Activated B cell treated with CpG ODN at 0.5 μM for 24 hours (primary cell): ENCODE measurements around the gene ATP8B1. TPM values are rescaled to one million over a fixed set of nuclear protein-coding genes. Genes with fewer than 3 reads are reported as not detected.

Experiments
- ATAC-seq: fragments of 200-7000 bp; cut with Tn5 transposase; one replicate; pipeline ENCODE4 v1.10.0; 2021; ENCODE audit warnings: low read depth, mild to moderate bottlenecking, moderate library complexity
- CTCF ChIA-PET: fragments of 350-600 bp; sonication (Branson Sonifier 250); formaldehyde crosslinking; loops from one replicate; lab custom pipeline; 2021; ENCODE audit warnings: antibody characterized with exemption; lab: Charles Lee
- POLR2A ChIA-PET: fragments of 350-600 bp; sonication (Branson Sonifier 250); formaldehyde crosslinking; loops from one replicate; lab custom pipeline; 2021; ENCODE audit warnings: antibody characterized with exemption; lab: Charles Lee
- DNase-seq: peaks from one replicate; pipeline ENCODE4 v3.0.0; 2022
- H3K27ac Mint-ChIP-seq: one replicate; pipeline ENCODE4 v1.8.0; 2020; ENCODE audit warnings: mixed read lengths
- H3K27me3 Mint-ChIP-seq: one replicate; pipeline ENCODE4 v1.8.0; 2021; ENCODE audit warnings: mixed read lengths
- H3K36me3 Mint-ChIP-seq: one replicate; pipeline ENCODE4 v1.8.0; 2021; ENCODE audit warnings: low read depth, mixed read lengths
- H3K4me1 Mint-ChIP-seq: one replicate; pipeline ENCODE4 v1.8.0; 2021; ENCODE audit warnings: mixed read lengths
- H3K4me3 Mint-ChIP-seq: one replicate; pipeline ENCODE4 v1.8.0; 2020; ENCODE audit warnings: mild to moderate bottlenecking, mixed read lengths
- H3K9me3 Mint-ChIP-seq: one replicate; pipeline ENCODE4 v1.8.0; 2020; ENCODE audit warnings: mixed read lengths
- intact Hi-C: fragments of 100-400 bp; cut with micrococcal nuclease; formaldehyde crosslinking; loops from one replicate; pipeline ENCODE4 v1.15.1; 2024
- total RNA-seq: library from RNA; stranded (reverse); gene quantifications from 2 replicates; pipeline ENCODE4 v1.2.3, GENCODE V29; 2022
- TF ChIP-seq, protein P1 (sequence below): fragments of 200-600 bp; IDR thresholded peaks from one replicate; pipeline ENCODE4 v1.8.0; 2022; ENCODE audit warnings: antibody characterized with exemption, mild to moderate bottlenecking

The ATP8B1 gene
- total RNA-seq, 1 donor from 2014 or later: 0.69 TPM

DNA sequence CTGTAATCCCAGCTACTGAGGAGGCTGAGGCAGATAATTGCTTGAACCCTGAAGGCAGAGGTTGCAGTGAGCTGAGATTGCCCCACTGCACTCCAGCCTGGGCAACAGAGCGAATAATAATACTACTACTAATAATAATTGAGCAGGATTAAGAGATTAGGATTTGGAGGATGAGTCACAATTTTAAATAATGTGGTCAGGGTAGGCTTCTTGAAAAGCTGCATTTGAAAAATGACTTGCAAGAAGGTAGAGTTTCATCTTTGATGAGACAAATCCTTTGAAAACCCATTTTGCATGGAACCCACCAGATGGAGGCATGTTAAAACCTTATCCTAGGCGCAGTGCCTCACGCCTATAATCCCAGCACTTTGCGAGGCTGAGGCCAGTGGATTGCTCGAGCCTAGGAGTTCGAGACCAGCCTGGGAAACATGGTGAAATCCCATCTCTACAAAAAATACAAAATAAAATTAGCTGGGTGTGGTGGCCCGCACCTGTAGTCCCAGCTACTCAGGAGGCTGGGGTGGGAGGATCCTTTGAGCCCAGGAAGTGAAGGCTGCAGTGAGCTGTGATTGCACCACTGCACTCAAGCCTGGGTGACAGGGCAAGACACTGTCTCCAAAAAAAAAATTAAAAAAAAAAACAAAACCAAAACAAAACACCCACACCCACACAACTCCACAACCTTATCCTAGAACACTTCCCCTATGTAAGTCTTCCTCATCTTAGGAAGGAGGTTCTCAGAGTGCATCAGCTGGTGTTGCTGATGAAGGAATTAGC, 3.3 kb upstream of the ATP8B1 start:
- POLR2A ChIA-PET: no interaction called here
- ATAC-seq (no peak), DNase-seq (no peak)
- intact Hi-C loops: no loop called here
- peaks cover 2% of the 10 kb centered on the region for H3K9me3 Mint-ChIP-seq
- H3K4me3 Mint-ChIP-seq: no peak overlapping the region
- peaks cover 24% of the 10 kb centered on the region for H3K27me3 Mint-ChIP-seq
- H3K27ac Mint-ChIP-seq: no peak overlapping the region
- CTCF ChIA-PET: interaction anchor here (1.5 kb wide), 1 partner anchor 76 kb away, joined by 3 read pairs; no protein-coding TSS in a partner anchor
- TF ChIP-seq, protein P1, sequence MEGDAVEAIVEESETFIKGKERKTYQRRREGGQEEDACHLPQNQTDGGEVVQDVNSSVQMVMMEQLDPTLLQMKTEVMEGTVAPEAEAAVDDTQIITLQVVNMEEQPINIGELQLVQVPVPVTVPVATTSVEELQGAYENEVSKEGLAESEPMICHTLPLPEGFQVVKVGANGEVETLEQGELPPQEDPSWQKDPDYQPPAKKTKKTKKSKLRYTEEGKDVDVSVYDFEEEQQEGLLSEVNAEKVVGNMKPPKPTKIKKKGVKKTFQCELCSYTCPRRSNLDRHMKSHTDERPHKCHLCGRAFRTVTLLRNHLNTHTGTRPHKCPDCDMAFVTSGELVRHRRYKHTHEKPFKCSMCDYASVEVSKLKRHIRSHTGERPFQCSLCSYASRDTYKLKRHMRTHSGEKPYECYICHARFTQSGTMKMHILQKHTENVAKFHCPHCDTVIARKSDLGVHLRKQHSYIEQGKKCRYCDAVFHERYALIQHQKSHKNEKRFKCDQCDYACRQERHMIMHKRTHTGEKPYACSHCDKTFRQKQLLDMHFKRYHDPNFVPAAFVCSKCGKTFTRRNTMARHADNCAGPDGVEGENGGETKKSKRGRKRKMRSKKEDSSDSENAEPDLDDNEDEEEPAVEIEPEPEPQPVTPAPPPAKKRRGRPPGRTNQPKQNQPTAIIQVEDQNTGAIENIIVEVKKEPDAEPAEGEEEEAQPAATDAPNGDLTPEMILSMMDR: no peak
- H3K36me3 Mint-ChIP-seq: peaks cover 3% of the 10 kb centered on the region
- H3K4me1 Mint-ChIP-seq: peaks cover 20% of the 10 kb centered on the region

DNA sequence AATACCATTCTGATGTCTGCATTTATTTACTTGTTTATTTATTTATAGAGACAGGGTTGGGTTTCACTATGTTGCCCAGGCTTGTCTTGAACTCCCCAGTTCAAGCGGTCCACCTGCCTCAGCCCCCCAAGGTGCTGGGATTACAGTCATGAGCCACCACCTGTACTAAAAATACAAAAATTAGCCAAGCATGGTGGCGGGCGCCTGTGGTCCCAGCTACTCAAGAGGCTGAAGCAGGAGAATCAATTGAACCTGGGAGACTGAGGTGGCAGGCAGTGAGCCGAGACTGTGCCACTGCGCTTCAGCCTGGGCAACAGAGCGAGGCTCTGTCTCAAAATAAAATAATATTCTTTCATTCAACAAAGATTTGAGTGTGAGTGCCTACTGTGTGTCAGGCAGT, 2.0 kb upstream of the ATP8B1 start:
- Mint-ChIP-seq H3K36me3 (no peaks in the 10 kb centered on the region), H3K4me1 (peaks cover 24% of the 10 kb centered on the region), H3K27me3 (peaks cover 33% of the 10 kb centered on the region), H3K9me3 (no peaks in the 10 kb centered on the region), H3K27ac (no peak overlapping the region), H3K4me3 (no peak overlapping the region)
- intact Hi-C loops: no loop called here
- ChIA-PET CTCF (no interaction called here), POLR2A (no interaction called here)
- no peak for DNase-seq
- TF ChIP-seq, protein P1: no peak
- no peak for ATAC-seq

DNA sequence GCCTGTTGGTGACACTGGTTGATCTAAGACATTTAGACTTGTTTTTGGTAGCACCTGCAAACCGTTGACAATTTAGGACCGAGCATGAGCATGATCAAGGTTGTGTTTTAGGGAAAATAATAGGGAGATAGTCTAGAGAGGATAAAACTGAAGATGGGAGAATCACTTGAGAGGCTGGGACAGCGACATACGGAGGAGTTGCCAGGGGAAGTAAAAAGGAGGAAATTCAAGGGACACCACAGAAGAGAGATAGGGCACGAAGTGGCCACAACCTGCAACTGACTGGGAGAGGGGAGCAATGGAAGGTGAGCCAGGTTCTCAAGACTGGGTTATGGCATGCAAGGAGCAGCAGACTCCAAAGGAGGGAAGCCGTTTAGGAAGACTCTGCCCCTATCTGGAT, 1.4 kb upstream of the ATP8B1 start:
- CTCF ChIA-PET: no interaction called here
- no peak for ATAC-seq

DNA sequence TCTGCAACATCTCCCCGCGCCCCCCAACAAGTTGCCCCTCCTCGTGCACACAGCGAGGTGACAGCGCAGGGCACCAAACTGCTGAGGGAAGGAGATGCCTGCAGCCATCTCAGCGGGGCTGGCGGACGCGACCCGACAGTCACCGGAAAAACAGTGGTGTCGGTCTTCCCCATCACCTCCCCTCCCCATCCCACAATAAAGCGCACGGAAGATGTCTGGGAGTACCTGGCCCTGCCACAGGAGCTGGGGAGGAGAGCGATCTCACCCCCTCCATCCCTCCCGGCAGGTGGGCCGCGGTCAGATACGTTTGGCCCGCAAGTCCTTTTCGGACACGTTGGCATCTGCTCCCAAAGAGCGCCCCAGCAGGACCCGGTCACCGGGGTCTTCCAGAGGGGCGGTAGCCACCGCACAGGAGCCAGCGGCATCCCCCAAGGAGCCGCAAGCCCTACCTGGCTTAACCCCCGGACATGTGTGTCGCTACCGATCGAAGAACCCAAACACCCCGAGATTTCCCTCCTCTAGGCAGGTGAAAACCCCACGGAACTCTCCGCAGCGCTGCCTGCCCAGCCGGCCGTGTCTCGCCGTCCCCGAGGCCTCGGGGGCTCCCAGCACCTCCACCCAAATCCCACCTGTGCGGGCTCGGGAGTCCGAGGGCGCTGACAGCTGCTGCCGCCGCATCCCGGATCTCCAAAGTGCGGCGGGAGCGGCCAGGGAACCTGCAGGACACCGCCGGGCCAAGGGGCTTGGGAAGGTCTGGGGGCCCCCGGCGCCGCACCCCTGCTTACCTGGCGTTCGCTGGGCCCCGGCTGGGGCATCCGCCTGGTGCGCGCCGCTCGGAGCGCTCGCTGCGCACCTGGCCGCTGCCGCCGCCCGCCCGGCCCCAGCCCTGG, 657 bp downstream of the ATP8B1 start:
- DNase-seq: peak; percentile 29
- ChIA-PET CTCF (no interaction called here), POLR2A (interaction anchor here (1.4 kb wide), 2 partner anchors 35 to 153 kb away, joined by 4 to 5 read pairs; no protein-coding TSS in a partner anchor)
- intact Hi-C loops: loop anchor here (2.0 kb wide), 3 partner anchors 30 to 172 kb away; no protein-coding TSS in a partner anchor
- Mint-ChIP-seq H3K4me1 (peaks cover 24% of the 10 kb centered on the region), H3K9me3 (no peaks in the 10 kb centered on the region), H3K27ac (no peak overlapping the region), H3K4me3 (peak overlapping the region; percentile 85), H3K36me3 (no peaks in the 10 kb centered on the region), H3K27me3 (peaks cover 34% of the 10 kb centered on the region)
- ATAC-seq: peak; percentile 30
- TF ChIP-seq, protein P1: no peak

More for the DNA sequence above, 1.4 kb upstream of the ATP8B1 start:
- Mint-ChIP-seq H3K27me3 (peaks cover 33% of the 10 kb centered on the region), H3K4me3 (no peak overlapping the region), H3K36me3 (no peaks in the 10 kb centered on the region), H3K4me1 (peaks cover 24% of the 10 kb centered on the region), H3K27ac (no peak overlapping the region), H3K9me3 (no peaks in the 10 kb centered on the region)
- intact Hi-C loops: no loop called here
- no peak for DNase-seq
- POLR2A ChIA-PET: no interaction called here
- TF ChIP-seq, protein P1: no peak
